GM23338 (cell line): ENCODE data around the gene F3. TPM values are rescaled to one million over a fixed set of nuclear protein-coding genes. Genes with fewer than 3 reads are reported as not detected.
A peak's percentile ranks its signal among the peaks of the same experiment; 100 is the strongest.

ENCODE experiments used
- ATAC-seq: fragments of 200-7000 bp; cut with Tn5 transposase; 3 replicates; pipeline ENCODE4 v1.9.1; 2020
- DNase-seq: peaks from one replicate; pipeline ENCODE4 v3.0.0-alpha.2; 2015; ENCODE audit warnings: low spot score
- H2AFZ ChIP-seq: fragments of 200-600 bp; sonication (generic); 2 replicates; pipeline ENCODE4 v1.8.0; 2016; ENCODE audit warnings: antibody characterized with exemption, mild to moderate bottlenecking, moderate library complexity
- H3F3A ChIP-seq: fragments of 200-600 bp; sonication (generic); replicated peaks from 2 replicates; pipeline ENCODE4 v1.8.0; 2017; ENCODE audit warnings: antibody characterized with exemption, mixed run types, low read depth
- H3K27ac ChIP-seq: fragments of 200-600 bp; sonication (generic); 2 replicates; pipeline ENCODE4 v1.6.1; 2016; ENCODE audit warnings: low read depth
- H3K27me3 ChIP-seq: fragments of 200-600 bp; sonication (generic); 2 replicates; pipeline ENCODE4 v1.8.0; 2016; ENCODE audit warnings: mild to moderate bottlenecking, mixed run types, moderate library complexity; ENCODE audit not compliant: insufficient read depth
- H3K36me3 ChIP-seq: fragments of 200-600 bp; sonication (generic); 2 replicates; pipeline ENCODE4 v1.8.0; 2016; ENCODE audit warnings: mild to moderate bottlenecking; ENCODE audit not compliant: insufficient read depth
- H3K4me1 ChIP-seq: fragments of 200-600 bp; sonication (generic); 2 replicates; pipeline ENCODE4 v1.8.0; 2016; ENCODE audit warnings: mild to moderate bottlenecking, moderate library complexity; ENCODE audit not compliant: insufficient read depth
- H3K4me2 ChIP-seq: fragments of 200-600 bp; sonication (generic); 2 replicates; pipeline ENCODE4 v1.7.1; 2017; ENCODE audit warnings: mixed run types
- H3K4me3 ChIP-seq: fragments of 200-600 bp; sonication (generic); 2 replicates; pipeline ENCODE4 v1.6.1; 2016; ENCODE audit warnings: mixed run types
- H3K79me2 ChIP-seq: fragments of 200-600 bp; sonication (generic); replicated peaks from 2 replicates; pipeline ENCODE4 v1.8.0; 2017; ENCODE audit warnings: mild to moderate bottlenecking; ENCODE audit not compliant: insufficient read depth
- H3K9me2 ChIP-seq: fragments of 200-600 bp; sonication (generic); 2 replicates; pipeline ENCODE4 v1.8.0; 2017; ENCODE audit not compliant: insufficient read depth
- H4K20me1 ChIP-seq: fragments of 200-600 bp; sonication (generic); replicated peaks from 2 replicates; pipeline ENCODE4 v1.8.0; 2017; ENCODE audit warnings: mild to moderate bottlenecking; ENCODE audit not compliant: insufficient read depth
- H3K27ac Mint-ChIP-seq: 2 replicates; pipeline ENCODE4 v1.8.0; 2020; ENCODE audit warnings: inconsistent platforms, mild to moderate bottlenecking, moderate library complexity, mixed read lengths
- H3K27me3 Mint-ChIP-seq: 3 replicates; pipeline ENCODE4 v1.8.0; 2022; ENCODE audit warnings: low read depth, mild to moderate bottlenecking, moderate library complexity, mixed read lengths, inconsistent platforms; ENCODE audit not compliant: insufficient read depth, poor library complexity
- H3K36me3 Mint-ChIP-seq: 3 replicates; pipeline ENCODE4 v1.8.0; 2021; ENCODE audit warnings: low read depth, mild to moderate bottlenecking, inconsistent platforms, moderate library complexity, mixed read lengths
- H3K4me1 Mint-ChIP-seq: 3 replicates; pipeline ENCODE4 v1.8.0; 2020; ENCODE audit warnings: mild to moderate bottlenecking, inconsistent platforms, mixed read lengths
- H3K4me3 Mint-ChIP-seq: 3 replicates; pipeline ENCODE4 v1.8.0; 2021; ENCODE audit warnings: moderate library complexity, mild to moderate bottlenecking, inconsistent platforms, mixed read lengths
- H3K9me3 Mint-ChIP-seq: 3 replicates; pipeline ENCODE4 v1.8.0; 2020; ENCODE audit warnings: moderate library complexity, mild to moderate bottlenecking, inconsistent platforms, mixed read lengths
- CREB1 ChIP-seq: fragments of 250-450 bp; sonication (Bioruptor Pico); IDR thresholded peaks from 2 replicates; pipeline ENCODE4 v1.5.0; 2020; ENCODE audit warnings: low read depth, mild to moderate bottlenecking, moderate library complexity
- CTCF ChIP-seq, 2 experiments: fragments of 200-600 bp in 1 of 2; sonication (generic) in 1 of 2; conservative IDR thresholded peaks; 2 replicates each; pipeline versions ENCODE4 v1.5.1 to v1.6.1; 2016 to 2017; ENCODE audit warnings: antibody characterized with exemption in 2 of 2, low read depth in 2 of 2, mild to moderate bottlenecking in 2 of 2, moderate library complexity in 1 of 2
- POLR2AphosphoS5 ChIP-seq: IDR thresholded peaks from 2 replicates; pipeline ENCODE4 v1.6.1; 2016; ENCODE audit warnings: antibody characterized with exemption, low read depth
- STAT1 ChIP-seq: IDR thresholded peaks from one replicate; pipeline ENCODE4 v1.6.1; 2016; ENCODE audit warnings: antibody characterized with exemption; ENCODE audit not compliant: unreplicated experiment
- ZNF114 ChIP-seq: fragments of 250-450 bp; sonication (Bioruptor Pico); IDR thresholded peaks from 2 replicates; pipeline ENCODE4 v1.5.0; 2020; ENCODE audit warnings: mild to moderate bottlenecking, moderate library complexity
- ZNF331 ChIP-seq: fragments of 250-450 bp; sonication (Bioruptor Pico); IDR thresholded peaks from 2 replicates; pipeline ENCODE4 v1.5.0; 2020; ENCODE audit warnings: low read depth, mild to moderate bottlenecking, moderate library complexity
- ZNF462 ChIP-seq: fragments of 250-450 bp; sonication (Bioruptor Pico); IDR thresholded peaks from 2 replicates; pipeline ENCODE4 v1.5.0; 2020; ENCODE audit warnings: mild to moderate bottlenecking, moderate library complexity
- polyA plus RNA-seq: library from polyadenylated mRNA; unstranded; fragments of >200 nt; fragmentation: Nextera tagmentation; extraction: Ambion mirVana; gene quantifications from 2 replicates; pipeline ENCODE4 v1.2.1, GENCODE V29; 2016
- total RNA-seq: library from RNA; depleted of rRNA; stranded (reverse); fragments of >200 nt; shearing (Covaris generic); gene quantifications from 2 replicates; pipeline ENCODE4 v1.2.3, GENCODE V29; 2014

Gene F3
- total and polyA plus RNA-seq, 2 experiments from 2014 or later: 6.9 to 9.7 TPM

- Histone ChIP-seq H3K36me3 (no peaks in the 10 kb centered on the region), H3F3A (no peaks in the 10 kb centered on the region), H3K9me2 (no peaks in the 10 kb centered on the region), H3K27me3 (no peaks in the 10 kb centered on the region), H4K20me1 (no peaks in the 10 kb centered on the region), H2AFZ (no peak overlapping the region), H3K4me3 (no peak overlapping the region), H3K4me2 (no peak overlapping the region), H3K27ac (no peak overlapping the region), H3K79me2 (no peaks in the 10 kb centered on the region), H3K4me1 (no peaks in the 10 kb centered on the region)
- no peak overlapping the region for H3K27ac Mint-ChIP-seq
- H3K27me3 Mint-ChIP-seq: peaks cover 2% of the 10 kb centered on the region
- H3K9me3 Mint-ChIP-seq: no peaks in the 10 kb centered on the region
- no peak for ATAC-seq
- no peak for DNase-seq
- TF ChIP-seq STAT1: no peak
- no peak for TF ChIP-seq POLR2AphosphoS5
- no peak for TF ChIP-seq ZNF331 (CRISPR knock-in tag)
- TF ChIP-seq ZNF462 (CRISPR knock-in tag): no peak
- H3K4me1 Mint-ChIP-seq: peaks cover 5% of the 10 kb centered on the region; the same call in 2 of the 3 replicates
- H3K4me3 Mint-ChIP-seq: no peak overlapping the region
- peaks cover 14% of the 10 kb centered on the region; the same call in 2 of the 3 replicates for H3K36me3 Mint-ChIP-seq
Measured at GRCh38 chr1:94486990-94487389, 54.6 kb downstream of the F3 start.

- Histone ChIP-seq H4K20me1 (no peaks in the 10 kb centered on the region), H3K4me3 (no peak overlapping the region), H3K9me2 (no peaks in the 10 kb centered on the region), H3K27ac (no peak overlapping the region), H3K79me2 (no peaks in the 10 kb centered on the region), H3K27me3 (no peaks in the 10 kb centered on the region), H2AFZ (no peak overlapping the region), H3K4me1 (no peaks in the 10 kb centered on the region), H3K36me3 (no peaks in the 10 kb centered on the region), H3F3A (no peaks in the 10 kb centered on the region), H3K4me2 (no peak overlapping the region)
- H3K4me1 Mint-ChIP-seq: peaks cover 3% of the 10 kb centered on the region; the same call in 2 of the 3 replicates
- no peak overlapping the region for H3K4me3 Mint-ChIP-seq
- peaks cover 9% of the 10 kb centered on the region; the same call in 2 of the 3 replicates for H3K36me3 Mint-ChIP-seq
- no peaks in the 10 kb centered on the region for H3K27me3 Mint-ChIP-seq
- no peak overlapping the region for H3K27ac Mint-ChIP-seq
- TF ChIP-seq CREB1 (CRISPR knock-in tag) (no peak), CTCF (conservative IDR thresholded peaks at IDR 0.05; ENCODE audit: low read depth in 2 of 2) (peak; percentile 83 to 90), ZNF114 (CRISPR knock-in tag) (no peak), ZNF331 (CRISPR knock-in tag) (no peak)
- no peaks in the 10 kb centered on the region for H3K9me3 Mint-ChIP-seq
- peak; percentile 88 for DNase-seq
- peak; percentile 98 for ATAC-seq
Measured at GRCh38 chr1:94481473-94481933, 60.1 kb downstream of the F3 start.
